OCI-LY3 (cell line): ENCODE data around the gene ARMC9.

Source experiments
- EZH2phosphoT487 ChIP-seq: fragments of 200-600 bp; shearing (Covaris generic); IDR thresholded peaks from 2 replicates; pipeline ENCODE4 v1.6.1; 2018; ENCODE audit warnings: antibody characterized with exemption, mixed run types, low read depth
- TF ChIP-seq, protein P1 (sequence below): fragments of 200-600, 300-600 bp; sonication (generic); IDR thresholded peaks from 2 replicates; pipeline ENCODE4 v1.5.1; 2014; ENCODE audit warnings: antibody characterized with exemption, low read length, low read depth

GRCh38 chr2:231360881-231361371 lies 162.5 kb downstream of the ARMC9 start:
- TF ChIP-seq, protein P1, sequence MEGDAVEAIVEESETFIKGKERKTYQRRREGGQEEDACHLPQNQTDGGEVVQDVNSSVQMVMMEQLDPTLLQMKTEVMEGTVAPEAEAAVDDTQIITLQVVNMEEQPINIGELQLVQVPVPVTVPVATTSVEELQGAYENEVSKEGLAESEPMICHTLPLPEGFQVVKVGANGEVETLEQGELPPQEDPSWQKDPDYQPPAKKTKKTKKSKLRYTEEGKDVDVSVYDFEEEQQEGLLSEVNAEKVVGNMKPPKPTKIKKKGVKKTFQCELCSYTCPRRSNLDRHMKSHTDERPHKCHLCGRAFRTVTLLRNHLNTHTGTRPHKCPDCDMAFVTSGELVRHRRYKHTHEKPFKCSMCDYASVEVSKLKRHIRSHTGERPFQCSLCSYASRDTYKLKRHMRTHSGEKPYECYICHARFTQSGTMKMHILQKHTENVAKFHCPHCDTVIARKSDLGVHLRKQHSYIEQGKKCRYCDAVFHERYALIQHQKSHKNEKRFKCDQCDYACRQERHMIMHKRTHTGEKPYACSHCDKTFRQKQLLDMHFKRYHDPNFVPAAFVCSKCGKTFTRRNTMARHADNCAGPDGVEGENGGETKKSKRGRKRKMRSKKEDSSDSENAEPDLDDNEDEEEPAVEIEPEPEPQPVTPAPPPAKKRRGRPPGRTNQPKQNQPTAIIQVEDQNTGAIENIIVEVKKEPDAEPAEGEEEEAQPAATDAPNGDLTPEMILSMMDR, result no peak
- no peak for TF ChIP-seq EZH2phosphoT487
